LNCaP clone FGC (cell line): ENCODE measurements around the gene ADORA2A.

Experiments
- DNase-seq: peaks from one replicate; pipeline ENCODE4 v3.0.0-alpha.2; 2011; ENCODE audit warnings: low read depth
- H3K4me3 ChIP-seq: 2 replicates; pipeline ENCODE4 v1.5.1; 2011; ENCODE audit warnings: mild to moderate bottlenecking, low read depth, low read length, control low read depth
- TF ChIP-seq, protein P1 (sequence below): IDR thresholded peaks from 2 replicates; pipeline ENCODE4 v1.5.1; 2012; ENCODE audit warnings: mild to moderate bottlenecking; ENCODE audit not compliant: control insufficient read depth, insufficient read depth; ENCODE audit errors: extremely low read depth

The ADORA2A gene

DNA sequence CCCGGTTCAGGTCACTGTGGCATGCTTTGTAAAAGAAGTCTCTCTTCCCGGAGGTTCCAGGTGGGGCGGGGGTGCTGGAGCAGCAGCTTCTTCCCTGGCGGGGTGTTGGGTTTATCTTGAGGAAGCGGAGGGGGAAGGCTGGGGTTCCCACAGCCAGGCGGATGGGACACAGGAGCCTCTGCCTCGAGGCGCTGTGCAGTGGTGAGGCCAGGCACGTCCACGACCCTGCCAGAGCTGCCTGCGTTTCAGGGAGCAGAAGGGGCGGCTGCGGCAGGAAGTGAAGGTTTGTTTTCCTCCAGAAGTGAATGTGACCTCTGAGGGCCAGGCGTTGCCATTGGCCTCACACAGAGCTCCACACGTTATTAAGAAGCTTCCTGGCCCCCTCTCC, 20.1 kb upstream of the ADORA2A start:
- H3K4me3 ChIP-seq: no peak overlapping the region
- DNase-seq: no peak
- TF ChIP-seq, protein P1, sequence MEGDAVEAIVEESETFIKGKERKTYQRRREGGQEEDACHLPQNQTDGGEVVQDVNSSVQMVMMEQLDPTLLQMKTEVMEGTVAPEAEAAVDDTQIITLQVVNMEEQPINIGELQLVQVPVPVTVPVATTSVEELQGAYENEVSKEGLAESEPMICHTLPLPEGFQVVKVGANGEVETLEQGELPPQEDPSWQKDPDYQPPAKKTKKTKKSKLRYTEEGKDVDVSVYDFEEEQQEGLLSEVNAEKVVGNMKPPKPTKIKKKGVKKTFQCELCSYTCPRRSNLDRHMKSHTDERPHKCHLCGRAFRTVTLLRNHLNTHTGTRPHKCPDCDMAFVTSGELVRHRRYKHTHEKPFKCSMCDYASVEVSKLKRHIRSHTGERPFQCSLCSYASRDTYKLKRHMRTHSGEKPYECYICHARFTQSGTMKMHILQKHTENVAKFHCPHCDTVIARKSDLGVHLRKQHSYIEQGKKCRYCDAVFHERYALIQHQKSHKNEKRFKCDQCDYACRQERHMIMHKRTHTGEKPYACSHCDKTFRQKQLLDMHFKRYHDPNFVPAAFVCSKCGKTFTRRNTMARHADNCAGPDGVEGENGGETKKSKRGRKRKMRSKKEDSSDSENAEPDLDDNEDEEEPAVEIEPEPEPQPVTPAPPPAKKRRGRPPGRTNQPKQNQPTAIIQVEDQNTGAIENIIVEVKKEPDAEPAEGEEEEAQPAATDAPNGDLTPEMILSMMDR: no peak

DNA sequence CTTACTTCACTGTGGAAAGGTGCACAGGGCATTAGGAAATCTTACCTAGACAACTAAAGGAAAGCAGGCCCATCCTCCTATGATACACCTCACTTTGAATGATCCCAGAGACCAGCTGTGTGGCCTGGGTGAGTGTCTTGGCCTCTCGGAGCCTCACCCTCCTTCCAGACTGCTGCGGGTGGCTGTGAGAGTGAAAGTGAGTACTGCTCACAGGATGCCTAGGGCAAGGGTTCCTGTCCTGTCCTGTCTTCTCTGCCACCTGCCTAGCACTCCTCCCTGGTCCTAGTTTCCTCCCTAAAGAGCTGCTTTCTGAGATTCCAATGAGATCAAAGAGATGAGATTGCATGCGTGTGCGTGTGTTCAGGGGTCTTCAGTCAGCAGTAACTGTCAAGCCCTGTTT, 19.5 kb upstream of the ADORA2A start:
- H3K4me3 ChIP-seq: no peak overlapping the region
- TF ChIP-seq, protein P1: no peak
- no peak for DNase-seq

DNA sequence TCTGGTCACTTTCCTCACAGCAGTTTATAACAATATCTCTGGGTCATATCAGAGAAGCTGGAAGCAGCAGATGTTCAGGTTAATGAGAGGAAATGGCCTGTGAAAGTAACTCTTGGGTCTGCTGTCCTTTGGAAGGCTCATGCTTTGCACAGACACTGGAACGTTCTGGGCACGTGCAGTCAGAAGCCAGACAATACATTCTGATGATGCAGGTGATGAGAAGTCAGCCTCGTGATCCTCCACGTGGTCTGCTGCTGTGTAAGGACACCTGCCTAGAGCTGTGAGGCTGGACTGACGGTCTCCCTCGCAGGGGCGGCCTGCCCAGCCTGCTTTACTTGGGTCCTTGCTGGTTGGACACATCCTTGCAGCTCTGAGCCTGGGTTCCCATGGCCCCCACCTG, 18.8 kb upstream of the ADORA2A start:
- DNase-seq: peak; percentile 46
- H3K4me3 ChIP-seq: no peak overlapping the region
- TF ChIP-seq, protein P1: no peak

DNA sequence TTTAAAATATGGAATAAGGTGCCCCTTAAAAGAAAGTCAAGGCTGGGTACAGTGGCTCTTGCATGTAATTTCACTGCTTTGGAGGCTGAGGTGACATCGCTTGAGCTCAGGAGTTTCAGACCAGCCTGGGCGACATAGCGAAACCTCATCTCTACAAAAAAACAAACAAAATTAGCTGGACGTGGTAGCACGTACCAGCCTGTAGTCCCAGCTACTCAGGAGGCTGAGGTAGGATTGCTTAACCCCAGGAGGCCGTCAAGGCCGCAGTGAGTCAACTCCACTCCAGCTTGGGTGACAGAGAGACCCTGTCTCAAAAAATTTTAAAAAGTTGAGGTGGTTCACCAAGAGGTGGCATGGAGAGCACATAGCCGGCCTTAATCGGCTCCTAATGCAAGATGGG, 17.7 kb upstream of the ADORA2A start:
- TF ChIP-seq, protein P1: no peak
- DNase-seq: no peak
- H3K4me3 ChIP-seq: no peak overlapping the region

DNA sequence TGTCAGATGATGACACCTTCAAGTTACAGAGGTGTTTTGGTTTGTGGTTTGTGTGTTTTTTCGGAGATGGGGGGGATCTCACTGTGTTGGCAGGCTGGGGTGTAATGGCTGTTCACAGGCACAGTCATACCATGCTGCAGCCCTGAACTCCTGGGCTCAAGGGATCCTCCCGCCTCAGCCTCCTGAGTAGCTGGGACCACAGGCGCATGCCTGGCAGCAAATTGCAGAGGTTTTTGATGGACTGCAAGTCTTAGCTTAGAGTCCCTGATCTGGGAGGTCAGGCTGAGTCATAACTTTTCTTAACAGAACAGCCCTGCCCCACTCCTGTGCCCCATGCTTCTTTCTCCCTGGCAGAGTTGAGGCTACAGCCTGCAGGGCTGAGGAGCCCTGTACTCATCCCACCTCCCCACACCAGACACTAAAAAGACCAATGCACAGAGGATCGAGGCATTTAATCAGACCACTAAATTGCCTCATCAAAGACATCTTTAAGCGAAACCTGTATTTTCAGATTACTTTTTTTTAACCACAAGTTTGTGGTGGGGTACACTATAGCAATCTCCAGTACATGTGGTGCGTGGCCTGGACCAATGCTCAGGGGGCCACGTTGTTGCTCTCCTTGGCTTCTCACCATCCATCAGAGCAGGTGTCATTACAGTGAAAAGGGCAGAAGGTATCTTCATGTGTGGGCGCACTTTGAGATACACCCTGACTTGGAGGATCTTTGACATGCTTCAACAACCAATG, 17.1 kb upstream of the ADORA2A start:
- no peak overlapping the region for H3K4me3 ChIP-seq
- no peak for DNase-seq
- TF ChIP-seq, protein P1: no peak

DNA sequence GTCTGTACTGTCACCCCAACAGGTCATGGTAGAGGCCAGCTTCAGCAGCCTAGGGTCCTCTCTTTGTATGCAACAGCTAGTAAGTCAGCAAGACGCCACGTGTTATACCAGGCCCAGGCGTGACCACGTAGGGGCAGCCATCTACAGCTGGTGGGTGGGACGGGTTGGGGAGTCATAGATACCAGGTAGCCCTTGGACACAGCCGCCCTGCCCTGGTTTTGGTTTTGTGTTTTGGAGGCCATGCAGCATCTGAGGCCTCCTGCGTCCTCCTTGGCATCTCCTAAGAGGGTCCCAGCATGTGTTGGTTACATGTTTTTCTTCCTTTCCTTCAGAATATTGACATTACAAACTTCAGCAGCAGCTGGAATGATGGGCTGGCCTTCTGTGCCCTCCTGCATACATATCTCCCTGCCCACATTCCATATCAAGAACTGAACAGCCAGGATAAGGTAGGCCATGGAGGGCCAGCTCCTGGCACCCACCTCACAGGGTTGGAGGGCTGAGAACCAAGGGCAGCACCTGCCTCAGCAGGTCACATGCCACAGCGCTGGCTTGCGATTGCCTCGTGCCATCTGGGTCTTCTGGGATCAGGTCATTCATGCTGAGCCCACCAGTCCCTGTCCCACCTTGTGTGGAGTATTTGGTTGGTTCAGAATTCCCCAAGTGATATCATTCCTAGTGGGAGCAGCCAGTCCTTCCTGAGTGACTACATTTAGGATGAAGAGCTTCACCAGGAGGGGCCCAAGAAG, 16.0 kb upstream of the ADORA2A start:
- no peak overlapping the region for H3K4me3 ChIP-seq
- no peak for DNase-seq
- TF ChIP-seq, protein P1: no peak
